GM19035 (cell line): ENCODE data around the gene NOX5.

Source experiments
- ATAC-seq: cut with Tn5 transposase; IDR thresholded peaks from one replicate; pipeline ENCODE4 v1.9.1; 2021; ENCODE audit not compliant: unreplicated experiment

NOX5 gene

DNA sequence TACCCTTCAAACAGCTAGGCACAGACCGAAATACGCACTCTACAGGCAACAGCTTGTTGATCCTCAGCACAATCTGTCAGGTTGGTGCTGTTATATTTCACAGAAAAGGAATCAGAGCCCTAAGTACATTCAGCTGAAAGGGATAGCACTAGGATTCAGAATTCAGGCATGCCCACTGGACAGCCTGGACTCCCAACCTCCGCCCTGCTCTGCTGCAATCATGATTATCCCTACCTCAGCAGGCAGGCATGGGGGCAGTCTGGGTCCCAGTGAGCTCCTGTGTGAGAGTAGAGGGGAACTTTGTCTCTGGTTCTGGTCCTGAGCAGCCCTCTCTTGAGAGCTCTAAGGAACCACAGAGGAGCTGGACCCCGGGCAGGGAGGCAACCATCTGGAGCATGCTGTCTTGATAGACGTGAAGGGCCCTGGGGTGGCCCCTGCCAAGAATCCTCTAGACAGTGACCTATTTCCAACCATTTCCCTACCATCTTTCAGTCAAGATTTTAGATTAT, 23.4 kb upstream of the NOX5 start:
- no peak for ATAC-seq

DNA sequence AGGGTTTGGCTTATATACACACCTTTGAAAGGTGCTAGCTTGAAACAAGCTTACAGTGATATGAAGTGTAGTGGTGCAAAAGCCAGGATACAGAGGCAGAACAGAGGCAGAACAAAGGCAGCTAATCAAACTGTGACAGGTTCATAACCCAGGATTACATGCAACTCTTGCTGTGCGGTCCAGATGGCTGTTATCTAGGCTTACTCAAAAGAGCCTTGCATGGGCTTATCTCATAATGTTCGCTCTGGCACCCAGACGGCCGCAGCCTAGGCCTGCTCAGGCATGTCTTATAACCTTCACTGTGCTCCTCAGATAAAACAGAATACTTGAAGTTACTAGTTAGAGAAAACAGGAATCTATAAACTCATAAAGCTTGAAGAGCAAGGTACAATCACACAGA, 22.8 kb upstream of the NOX5 start:
- ATAC-seq, result no peak

DNA sequence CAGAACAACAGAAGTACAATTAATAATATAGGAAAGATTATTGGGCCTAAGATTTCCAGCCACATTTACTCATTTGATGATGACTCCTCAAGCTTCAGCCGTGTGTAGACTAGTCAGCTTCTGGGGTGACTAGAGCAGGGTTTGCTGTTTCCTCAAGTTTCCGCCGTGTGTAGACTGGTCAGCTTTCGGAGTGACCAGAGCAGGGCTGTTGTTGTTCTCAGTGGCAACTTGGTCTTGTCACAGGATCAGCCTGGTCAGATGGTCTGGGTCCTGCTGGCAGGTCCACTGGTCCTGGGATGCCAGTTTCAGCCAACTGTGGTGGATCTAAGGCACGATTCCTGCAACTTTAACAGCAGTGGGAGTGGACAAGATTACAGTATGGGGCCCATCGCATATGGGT, 21.8 kb upstream of the NOX5 start:
- no peak for ATAC-seq

DNA sequence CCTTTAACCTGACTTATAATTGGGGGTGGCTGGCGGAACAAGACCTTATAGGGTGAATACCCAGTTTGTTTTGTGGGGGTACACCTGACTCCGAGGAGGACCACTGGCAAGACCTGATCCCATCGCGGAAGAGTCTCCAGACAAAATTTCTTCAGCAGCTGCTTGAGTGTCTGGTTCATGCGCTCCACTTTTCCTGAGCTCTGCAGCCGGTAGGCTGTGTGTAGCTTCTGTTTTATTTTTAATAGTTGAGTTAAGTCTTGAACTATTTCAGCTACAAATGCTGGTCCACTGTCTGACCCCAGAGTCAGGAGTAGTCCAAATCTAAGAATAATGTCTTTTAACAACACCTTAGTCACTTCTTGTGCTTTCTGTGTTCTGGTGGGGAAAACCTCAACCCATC, 21.2 kb upstream of the NOX5 start:
- ATAC-seq, result no peak

DNA sequence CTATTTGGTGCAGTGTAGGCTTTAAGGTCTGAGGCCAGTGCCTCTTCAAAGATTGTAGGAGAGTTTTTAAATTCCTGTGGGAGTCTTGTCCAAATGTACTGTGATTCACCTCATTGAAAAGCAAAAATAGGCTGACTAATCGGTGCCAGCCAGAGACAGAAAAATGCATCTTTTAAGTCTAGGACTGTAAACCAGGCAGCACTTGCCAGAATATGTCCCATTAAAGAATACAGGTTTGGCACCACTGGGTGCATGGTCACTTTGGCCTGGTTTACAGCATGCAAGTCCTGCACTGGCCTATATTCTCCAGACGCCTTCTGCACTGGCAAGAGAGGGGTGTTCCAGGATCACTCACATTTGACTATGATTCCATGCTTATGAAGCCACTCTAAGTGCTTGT, 20.3 kb upstream of the NOX5 start:
- no peak for ATAC-seq

DNA sequence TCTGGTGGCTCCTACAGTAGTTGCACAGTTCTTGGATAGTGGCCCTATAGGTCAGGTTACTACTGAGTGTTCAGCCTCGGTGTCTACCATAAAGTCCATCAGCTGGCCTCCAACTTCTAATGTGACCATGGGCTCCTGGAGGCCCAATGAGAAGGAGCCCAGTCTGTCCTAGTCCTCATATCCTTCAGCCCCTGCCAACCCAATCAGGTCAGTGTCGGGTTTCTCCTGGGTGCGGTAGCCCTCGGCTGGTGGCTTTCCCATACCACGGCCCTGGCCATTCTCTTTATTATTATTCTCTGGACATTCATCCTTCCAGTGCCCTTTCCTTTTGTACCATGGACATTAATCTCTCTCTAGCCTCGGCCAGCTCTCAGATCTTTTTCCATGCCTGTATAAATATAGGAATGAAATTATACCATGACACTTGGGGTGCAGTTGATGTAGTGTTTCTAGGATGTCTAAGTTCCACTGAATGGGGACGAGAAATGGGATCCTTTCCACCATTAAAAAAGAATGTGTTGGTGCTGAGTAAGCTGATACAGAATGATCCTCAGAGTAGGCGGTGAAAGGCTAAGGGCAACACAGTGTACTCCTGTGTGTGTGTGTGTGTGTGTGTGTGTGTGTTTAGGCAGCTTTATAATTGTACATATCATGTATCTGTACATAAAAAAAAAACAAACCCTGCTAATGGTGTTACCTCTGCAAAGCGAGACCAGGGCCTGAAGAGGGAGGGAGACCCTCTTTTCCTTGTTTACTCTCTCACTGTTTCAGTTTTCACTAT, 19.3 kb upstream of the NOX5 start:
- no peak for ATAC-seq

DNA sequence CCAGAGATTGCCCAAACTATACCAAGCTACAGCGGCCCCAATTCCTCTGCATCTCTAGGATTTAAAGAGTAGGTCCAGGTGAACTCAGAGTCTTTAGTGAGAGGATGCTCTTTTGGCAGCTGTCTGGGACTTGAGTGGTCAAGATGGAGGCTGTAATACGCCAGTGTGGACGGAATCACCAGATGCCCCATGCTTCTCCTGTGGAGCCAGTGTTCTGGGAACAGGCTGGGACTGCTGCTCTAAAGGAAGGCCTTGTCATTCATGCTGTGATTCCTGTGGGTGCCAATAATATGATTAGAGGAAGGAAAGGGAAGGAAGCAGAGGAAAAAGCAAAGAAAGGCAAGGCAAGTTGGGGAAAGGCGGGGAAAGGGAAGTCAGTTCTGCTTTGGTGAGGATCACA, 17.4 kb upstream of the NOX5 start:
- no peak for ATAC-seq

DNA sequence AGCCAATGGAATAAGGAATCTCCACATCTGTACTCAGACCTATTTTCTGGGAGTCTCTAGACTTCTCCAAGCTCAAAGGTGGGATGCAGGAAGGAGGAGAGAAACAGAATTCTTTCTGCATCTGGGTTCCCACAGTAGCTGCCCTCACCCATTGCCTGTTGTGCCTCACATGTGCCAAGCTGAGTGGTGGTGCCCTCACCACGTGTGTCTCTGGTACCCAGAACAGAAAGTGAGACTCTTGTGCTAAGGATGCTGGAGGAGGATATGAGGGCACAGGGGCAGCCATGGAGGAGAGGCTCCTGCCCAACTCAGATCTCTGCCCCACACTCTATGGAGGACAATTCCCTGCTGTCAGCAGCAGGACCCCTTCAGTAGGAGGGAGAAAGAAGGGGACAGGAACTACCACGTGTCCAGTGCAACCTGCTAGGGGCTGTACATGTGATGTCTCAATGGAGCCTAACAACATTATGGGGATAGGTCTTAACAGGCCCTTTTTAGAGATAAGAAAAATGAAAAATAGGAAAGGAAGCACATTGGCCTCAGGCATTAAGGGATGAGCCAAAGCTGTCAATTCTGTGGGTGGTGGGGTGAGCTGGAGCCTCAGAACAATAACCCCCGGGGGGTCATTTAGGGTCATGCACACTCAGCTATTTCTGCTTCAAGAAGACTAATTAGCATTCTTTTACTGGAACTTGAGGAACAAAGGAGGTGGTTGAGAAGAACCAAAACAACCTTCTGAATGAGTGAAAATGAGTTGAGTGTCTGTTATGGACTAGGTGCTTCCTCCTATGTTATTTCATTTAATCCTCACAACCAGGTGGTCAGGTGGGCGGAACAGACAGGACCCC, 16.3 kb upstream of the NOX5 start:
- no peak for ATAC-seq

DNA sequence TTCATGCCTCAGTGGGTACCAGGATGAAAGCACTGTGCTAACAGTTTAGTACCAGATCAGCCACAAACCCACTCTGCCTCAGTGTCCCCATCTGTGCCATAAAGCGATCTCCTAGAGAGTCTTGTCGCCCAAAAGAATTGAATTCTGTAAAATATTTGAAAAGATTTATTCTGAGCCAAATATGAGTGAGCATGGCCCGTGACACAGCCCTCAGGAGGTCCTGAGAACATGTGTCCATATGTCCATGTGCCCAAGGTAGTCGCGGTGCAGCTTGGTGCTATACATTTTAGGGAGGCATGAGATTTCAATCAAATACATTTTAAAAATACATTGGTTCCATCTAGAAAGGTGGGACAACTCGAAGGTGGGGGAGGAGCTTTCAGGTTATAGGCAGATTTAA, 15.4 kb upstream of the NOX5 start:
- ATAC-seq, result no peak

DNA sequence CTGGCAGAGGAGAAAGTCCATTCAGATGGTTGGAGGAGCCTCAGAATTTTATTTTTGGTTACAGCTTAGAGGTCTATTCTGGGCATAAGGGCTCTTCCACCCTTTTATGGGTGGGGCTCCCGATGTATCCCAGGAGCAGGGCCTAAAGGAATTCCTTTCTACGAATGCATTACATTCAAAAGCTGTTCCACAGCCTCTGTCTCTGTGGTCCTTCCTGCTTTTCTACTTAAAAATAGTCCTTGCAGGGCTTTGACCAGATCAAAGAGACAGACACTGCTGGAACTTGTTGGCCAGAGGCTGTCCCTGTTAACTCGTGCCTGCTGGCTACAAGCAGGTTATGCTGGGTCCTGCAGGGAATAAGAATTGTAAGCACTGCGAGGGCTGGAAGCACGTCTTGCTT, 14.4 kb upstream of the NOX5 start:
- no peak for ATAC-seq

DNA sequence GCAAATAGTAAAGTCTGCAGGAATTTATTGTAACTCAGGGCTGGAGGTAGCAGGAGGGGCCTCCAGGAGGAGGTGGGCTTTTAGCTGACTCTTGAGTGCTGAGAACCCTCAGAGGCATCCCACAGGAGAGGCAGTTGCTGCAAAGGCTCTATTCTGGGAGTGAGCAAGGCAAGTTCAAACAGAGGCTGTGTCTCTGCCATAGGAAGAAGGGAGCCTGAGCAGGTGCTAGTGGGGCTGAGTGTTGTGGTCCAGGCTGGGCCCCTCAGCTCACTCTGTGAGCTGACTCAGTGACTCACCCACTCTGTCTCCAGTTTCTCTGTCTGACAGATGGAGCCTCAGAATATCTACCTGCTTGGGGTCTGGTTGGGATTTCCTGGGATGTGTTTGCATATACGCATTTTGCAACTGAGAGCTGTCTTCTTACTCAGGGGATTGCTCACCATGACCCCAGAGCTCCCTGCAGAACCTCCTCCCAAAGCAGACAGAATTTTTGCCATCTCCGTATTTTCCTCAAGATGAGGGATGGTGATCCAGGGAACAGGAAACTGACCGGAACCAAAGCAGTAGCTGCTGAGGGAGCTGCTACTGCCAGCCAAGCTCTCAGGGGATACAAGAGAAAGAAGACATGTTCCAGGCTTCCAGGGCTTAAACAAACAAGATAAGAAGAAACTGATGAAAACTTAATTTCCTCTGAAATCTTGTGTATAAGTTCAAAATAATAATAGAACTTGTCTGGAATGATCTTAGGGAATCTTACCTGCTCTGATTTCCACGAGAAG, 13.6 kb upstream of the NOX5 start:
- ATAC-seq, result no peak

DNA sequence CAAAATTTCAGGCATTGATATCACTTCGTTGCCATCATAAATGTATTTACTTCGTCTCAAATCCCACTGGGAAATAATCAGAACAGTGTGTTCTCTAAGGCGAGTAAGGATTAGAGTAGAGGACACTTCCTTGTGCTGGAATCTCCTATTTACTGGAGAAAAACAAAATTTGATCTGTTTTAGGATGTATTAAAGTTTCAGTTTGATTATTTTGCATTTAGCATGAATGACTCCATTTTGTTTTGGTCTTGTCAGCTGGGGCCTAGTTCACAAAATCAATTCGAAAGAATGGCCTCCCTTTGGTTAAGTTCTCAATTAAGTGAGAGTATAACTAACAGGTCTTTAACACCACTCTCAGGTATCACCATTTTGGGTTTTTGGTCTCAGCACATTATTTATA, 11.7 kb upstream of the NOX5 start:
- ATAC-seq, result no peak

DNA sequence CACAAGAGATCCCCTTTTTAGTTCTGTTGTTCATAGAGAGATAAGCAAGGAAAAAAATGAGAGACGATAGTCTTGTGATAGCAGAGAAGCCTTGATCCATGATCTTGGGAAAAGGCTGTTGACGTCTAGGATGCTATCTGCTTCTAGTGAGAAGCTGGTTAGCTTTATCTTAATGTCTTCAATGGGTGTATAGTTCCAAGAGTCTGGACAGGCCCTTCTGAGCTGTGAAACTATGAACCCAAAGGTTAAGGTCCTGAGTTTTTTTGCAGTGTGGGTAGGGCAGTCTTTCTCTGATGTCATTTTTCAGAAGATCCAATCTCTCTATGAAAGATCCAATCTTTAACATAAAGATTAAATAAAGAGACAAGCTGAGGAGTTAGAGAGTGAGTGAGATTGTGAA, 10.5 kb upstream of the NOX5 start:
- no peak for ATAC-seq

DNA sequence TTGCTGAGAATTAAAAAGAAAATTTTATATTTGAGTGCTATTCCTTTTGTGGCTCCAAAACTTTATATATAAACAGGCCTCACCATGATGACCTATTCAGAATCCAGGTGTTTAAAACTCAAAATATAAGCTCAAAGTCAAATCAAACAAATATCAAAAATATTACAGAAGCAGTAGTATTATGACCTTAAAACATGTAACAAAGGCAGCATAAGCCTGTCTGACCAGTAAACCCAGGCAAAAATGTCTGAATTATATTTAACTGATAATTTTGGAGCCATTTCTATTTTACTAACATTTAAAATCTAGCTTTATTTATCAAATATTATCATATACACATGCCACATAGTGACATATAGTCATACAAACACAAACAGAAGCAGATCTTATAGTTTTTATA, 6.4 kb upstream of the NOX5 start:
- no peak for ATAC-seq

DNA sequence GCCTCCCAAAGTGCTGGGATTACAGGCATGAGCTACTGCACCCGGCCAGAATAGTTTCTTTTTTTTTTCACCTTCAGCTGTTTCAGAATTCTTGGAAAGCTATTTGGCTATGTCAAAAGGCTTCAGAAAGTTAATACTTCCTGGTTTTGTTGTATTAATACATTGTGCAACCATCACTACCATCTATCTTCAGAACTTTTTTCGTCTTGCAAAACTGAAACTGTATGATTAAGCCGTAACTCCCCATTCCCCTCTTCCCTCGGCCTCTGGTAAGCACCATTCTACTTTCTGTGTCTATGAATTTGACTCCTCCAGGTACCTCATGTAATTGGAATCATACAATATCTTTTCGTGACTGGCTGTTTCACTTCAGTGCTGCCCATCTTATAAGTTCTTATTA, 5.2 kb upstream of the NOX5 start:
- no peak for ATAC-seq

DNA sequence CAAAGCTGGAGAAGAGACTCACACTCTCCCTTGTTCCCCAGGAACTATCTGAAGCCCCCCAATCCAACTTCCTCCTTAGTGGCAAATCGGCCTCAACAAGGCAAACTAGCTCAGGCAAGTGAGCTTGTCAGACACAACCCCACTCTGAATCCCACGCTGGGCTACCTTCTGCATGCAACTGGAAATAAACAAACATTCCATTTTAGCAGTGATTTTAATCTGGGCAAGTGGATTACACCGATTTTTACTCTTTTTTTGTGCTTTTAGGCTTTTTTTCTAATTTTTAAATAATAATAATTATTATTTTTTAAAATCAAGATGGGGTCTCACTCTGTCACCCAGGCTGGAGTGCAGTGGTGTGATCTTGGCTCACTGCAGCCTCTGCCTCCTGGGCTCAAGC, 2.9 kb upstream of the NOX5 start:
- no peak for ATAC-seq

DNA sequence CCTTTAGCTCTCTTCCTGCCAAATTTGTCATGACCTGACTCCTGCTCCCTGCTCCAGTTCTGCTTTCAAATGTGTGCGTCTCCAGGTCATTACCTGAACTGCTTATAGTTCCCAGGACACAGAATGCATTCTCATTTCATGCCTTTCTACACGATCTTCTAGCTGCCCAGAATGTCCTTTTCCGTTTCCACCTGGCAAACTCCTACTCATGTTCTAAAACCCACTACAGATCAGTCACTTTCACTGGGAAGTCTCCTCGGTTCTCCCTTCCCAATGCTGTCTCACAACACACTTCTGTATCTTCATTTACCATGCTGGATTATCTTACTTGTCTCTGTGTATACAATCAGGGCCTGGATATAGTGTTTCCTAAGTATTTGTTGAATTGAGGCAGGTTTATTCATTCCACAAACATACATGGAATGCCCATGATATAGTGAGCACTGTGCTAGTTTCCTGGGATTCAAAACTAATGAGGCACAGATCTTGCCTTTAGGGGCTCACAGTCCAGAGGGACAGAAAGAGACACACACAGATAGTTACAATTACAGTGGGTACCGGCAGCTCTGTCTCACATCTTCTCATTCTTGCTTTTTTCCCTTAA, 1.6 kb upstream of the NOX5 start:
- ATAC-seq, result no peak

DNA sequence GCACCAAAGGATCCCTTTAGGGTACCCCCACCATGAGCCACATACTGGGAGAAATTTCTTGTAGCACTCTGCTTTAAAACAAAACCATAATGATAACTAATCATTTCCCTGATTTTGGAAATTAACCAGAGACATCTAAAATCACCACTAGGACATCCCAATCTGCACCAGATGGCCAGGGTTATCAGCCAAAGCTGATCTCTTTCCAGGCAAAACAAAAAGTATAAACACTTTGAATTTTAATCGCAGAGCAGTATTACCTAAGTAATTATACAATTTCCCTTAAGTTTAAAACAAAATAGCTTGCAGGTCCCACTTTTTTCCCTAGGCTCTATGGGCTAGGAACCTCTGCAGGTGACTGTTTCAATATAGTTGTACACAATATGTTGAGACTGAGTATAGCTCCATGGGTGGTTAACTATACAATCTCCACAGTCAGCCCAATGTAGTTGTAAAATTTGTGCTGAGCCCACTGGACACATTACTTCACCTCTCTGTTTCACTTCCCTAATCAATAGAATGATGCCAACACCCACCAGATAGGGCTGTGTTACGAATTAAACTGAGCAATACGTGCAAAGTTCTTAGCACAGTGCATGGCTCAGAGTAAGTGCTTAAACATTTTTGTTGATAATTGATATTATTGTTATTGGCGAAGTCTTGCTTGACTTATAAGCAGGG, 629 bp upstream of the NOX5 start:
- ATAC-seq, result no peak

DNA sequence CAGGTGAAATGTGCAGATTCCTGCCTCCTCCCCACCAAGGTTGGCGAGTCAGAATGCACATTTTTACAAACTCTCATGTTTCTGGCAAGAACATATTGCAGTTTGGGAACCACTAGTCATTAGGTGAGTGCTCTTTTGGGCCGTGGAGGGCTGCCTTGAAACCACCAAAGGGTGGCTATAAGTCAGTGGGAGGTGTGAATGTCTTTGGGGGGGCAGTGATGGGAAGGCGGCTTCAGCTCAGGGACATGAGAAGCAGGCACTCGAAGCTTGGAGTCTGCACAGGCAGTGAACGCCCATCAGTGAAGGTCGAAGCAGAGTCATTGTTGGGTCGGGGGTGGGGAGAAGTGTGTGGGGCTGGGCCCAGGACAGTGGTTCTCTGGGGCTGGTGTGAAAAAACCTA, 1.1 kb downstream of the NOX5 start:
- no peak for ATAC-seq

DNA sequence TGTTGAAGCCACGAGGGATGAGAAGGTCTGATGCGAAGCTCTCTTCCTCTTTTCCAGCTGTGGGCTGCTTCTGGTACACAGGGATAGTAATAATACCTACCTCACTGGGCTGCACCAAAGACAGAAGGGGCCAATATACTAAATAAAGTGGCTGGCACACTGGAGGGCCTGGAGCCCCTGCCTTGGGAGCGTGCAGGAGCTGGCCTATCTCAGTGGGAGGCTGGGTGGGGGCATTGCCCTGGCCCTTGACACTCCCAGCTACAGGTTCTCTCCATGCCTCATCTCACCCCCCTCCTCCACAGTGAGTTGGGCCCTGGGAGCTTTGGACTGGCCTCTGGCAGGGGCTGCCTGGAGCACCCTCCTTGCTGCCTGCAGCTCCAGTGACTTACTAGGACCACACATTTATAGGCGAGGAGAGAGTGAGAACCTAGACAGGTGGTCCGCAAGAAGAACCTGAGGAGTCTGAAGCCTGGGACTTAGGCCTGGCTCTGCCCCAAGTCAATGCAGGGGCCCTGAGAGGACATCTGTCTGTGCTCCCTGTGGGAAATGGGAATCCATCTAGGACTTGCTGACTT, 1.6 kb downstream of the NOX5 start:
- no peak for ATAC-seq
